ENCODE results near the gene RUNX1. TPM values are rescaled to one million over a fixed set of nuclear protein-coding genes. Genes with fewer than 3 reads are reported as not detected.

Gene RUNX1
- total RNA-seq, 1 donor from 2014 or later = 62.1 TPM

DNA sequence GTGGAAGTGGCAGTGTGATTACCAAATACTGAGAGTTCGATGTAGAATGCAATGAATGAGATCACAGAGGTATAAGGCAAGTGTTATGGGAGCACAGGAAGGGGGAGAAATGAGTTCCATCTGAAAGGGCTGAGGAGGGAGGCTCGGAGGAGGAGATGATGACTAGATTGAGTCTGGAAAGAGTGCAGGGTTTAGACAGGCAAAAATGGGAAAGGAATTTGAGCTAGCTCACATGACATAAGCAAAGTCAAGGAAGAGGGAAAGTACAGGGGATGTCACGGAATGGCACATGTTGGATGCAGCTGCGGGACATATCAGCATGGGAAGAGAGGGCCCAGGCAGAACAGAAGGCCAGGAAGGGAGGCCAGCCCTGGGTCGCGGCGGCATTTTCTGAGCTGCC lies 132.7 kb downstream of the RUNX1 start:
- intact Hi-C loops (cut with DNase I) = no loop called here
- no peak overlapping the region for H3K4me3 ChIP-seq
- DNase-seq (ENCODE audit: extremely low spot score in 2 of 2) = no peak
- no peaks in the 10 kb centered on the region for H3K27me3 ChIP-seq
- H3K9me3 ChIP-seq = no peaks in the 10 kb centered on the region
- H3K4me1 ChIP-seq = peaks cover 13% of the 10 kb centered on the region
- no peak overlapping the region for H3K27ac ChIP-seq
- no peaks in the 10 kb centered on the region for H3K36me3 ChIP-seq
- no peak for TF ChIP-seq POLR2AphosphoS5 (IDR thresholded peaks at IDR 0.05; ENCODE audit: insufficient read depth in 1 of 2, low read depth in 1 of 2)
- TF ChIP-seq, protein P1, sequence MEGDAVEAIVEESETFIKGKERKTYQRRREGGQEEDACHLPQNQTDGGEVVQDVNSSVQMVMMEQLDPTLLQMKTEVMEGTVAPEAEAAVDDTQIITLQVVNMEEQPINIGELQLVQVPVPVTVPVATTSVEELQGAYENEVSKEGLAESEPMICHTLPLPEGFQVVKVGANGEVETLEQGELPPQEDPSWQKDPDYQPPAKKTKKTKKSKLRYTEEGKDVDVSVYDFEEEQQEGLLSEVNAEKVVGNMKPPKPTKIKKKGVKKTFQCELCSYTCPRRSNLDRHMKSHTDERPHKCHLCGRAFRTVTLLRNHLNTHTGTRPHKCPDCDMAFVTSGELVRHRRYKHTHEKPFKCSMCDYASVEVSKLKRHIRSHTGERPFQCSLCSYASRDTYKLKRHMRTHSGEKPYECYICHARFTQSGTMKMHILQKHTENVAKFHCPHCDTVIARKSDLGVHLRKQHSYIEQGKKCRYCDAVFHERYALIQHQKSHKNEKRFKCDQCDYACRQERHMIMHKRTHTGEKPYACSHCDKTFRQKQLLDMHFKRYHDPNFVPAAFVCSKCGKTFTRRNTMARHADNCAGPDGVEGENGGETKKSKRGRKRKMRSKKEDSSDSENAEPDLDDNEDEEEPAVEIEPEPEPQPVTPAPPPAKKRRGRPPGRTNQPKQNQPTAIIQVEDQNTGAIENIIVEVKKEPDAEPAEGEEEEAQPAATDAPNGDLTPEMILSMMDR (IDR thresholded peaks at IDR 0.05) = no peak
- TF ChIP-seq POLR2A (IDR thresholded peaks at IDR 0.05) = no peak

- no peak for DNase-seq (ENCODE audit: extremely low spot score in 2 of 2)
- TF ChIP-seq POLR2A (IDR thresholded peaks at IDR 0.05) (no peak), POLR2AphosphoS5 (IDR thresholded peaks at IDR 0.05; ENCODE audit: insufficient read depth in 1 of 2, low read depth in 1 of 2) (no peak)
Measured at GRCh38 chr21:34915364-34915841, 133.7 kb downstream of the RUNX1 start.

DNA sequence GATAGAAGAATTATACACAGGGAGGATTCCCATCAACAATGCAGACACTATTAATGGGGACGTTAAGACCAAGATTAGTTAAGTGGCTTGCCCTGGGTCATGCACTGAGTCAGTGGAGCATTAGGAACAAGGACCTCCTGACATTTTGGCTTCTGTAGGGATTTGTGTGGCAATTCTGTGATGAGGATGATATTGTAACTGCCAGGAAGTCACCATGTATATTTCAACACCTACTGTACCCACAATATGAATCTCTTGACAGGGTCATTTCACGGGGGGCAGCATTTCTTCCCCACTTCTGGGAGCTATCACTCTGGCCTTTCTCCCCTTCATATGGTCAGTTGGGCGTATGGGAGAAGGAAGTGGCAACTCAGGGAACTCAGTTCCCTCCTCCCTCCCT lies 134.9 kb downstream of the RUNX1 start:
- intact Hi-C loops (cut with DNase I) = no loop called here
- no peak for DNase-seq (ENCODE audit: extremely low spot score in 2 of 2)
- Histone ChIP-seq H3K27ac (no peak overlapping the region), H3K27me3 (no peaks in the 10 kb centered on the region), H3K9me3 (no peaks in the 10 kb centered on the region), H3K4me1 (peaks cover 13% of the 10 kb centered on the region), H3K4me3 (no peak overlapping the region), H3K36me3 (no peaks in the 10 kb centered on the region)
- TF ChIP-seq POLR2AphosphoS5 (IDR thresholded peaks at IDR 0.05; ENCODE audit: insufficient read depth in 1 of 2, low read depth in 1 of 2) (no peak), POLR2A (IDR thresholded peaks at IDR 0.05) (no peak)
- TF ChIP-seq, protein P1 (IDR thresholded peaks at IDR 0.05) = no peak

More at GRCh38 chr21:34915364-34915841, 133.7 kb downstream of the RUNX1 start:
- intact Hi-C loops (cut with DNase I) = no loop called here
- Histone ChIP-seq H3K4me3 (no peak overlapping the region), H3K9me3 (no peaks in the 10 kb centered on the region), H3K4me1 (peaks cover 13% of the 10 kb centered on the region), H3K36me3 (no peaks in the 10 kb centered on the region), H3K27me3 (no peaks in the 10 kb centered on the region), H3K27ac (no peak overlapping the region)

GRCh38 chr21:34913811-34914210 lies 135.3 kb downstream of the RUNX1 start:
- intact Hi-C loops (cut with DNase I) = no loop called here
- Histone ChIP-seq H3K27ac (no peak overlapping the region), H3K9me3 (no peaks in the 10 kb centered on the region), H3K27me3 (no peaks in the 10 kb centered on the region), H3K4me3 (no peak overlapping the region), H3K36me3 (no peaks in the 10 kb centered on the region), H3K4me1 (peaks cover 13% of the 10 kb centered on the region)
- TF ChIP-seq, protein P1 (IDR thresholded peaks at IDR 0.05) = no peak
- DNase-seq (ENCODE audit: extremely low spot score in 2 of 2) = no peak

GRCh38 chr21:34912022-34912945 lies 136.8 kb downstream of the RUNX1 start:
- Histone ChIP-seq H3K27me3 (no peaks in the 10 kb centered on the region), H3K4me1 (peaks cover 13% of the 10 kb centered on the region), H3K27ac (no peak overlapping the region), H3K9me3 (no peaks in the 10 kb centered on the region), H3K4me3 (no peak overlapping the region), H3K36me3 (no peaks in the 10 kb centered on the region)
- intact Hi-C loops (cut with DNase I) = no loop called here
- DNase-seq (ENCODE audit: extremely low spot score in 2 of 2) = no peak
- TF ChIP-seq POLR2A (IDR thresholded peaks at IDR 0.05) (no peak), POLR2AphosphoS5 (IDR thresholded peaks at IDR 0.05; ENCODE audit: insufficient read depth in 1 of 2, low read depth in 1 of 2) (no peak)
- TF ChIP-seq, protein P1 (IDR thresholded peaks at IDR 0.05) = no peak

Data from vagina (tissue), 2 donors.